Activated naive CD4-positive, alpha-beta T cell treated with anti-CD3 and anti-CD28 coated beads, Interleukin-2, amount 50 U/mL, for 16 hours (primary cell): ENCODE data around the gene CTPS1.

Experiments
- DNase-seq: peaks from one replicate; pipeline ENCODE4 v3.0.0-alpha.2; 2020

CTPS1 gene

DNA sequence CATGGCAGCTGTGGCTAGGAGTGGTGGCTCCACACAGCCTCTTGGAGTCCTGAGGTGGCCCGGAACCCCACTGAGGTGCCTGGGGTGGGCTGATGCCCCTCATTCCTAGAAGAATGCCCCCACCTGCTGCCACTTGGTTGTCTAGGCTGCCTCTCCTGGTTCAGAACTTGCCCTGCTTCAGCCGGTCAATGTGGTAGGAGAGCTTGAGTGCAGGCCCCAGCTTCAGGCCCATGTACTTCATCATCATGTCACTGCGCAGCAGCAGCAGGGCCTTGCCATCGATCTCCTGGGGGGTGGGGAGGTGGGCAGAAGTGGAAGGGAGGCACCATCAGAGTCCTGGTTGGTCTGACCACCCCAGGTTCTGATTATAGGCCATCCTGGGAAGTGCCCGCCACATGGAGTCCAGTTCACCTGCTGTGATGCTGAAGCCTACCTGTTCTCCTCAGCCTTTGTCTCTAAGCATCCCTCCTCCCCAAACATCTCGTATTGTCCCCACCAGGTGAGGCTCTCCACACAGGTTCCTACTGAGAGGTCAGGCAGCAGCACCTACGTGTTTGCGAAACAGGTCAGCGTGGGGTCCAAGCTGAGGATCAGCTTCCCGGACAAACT is 48.6 kb downstream of the CTPS1 start:
- no peak for DNase-seq

- no peak for DNase-seq
Measured at GRCh38 chr1:41030872-41031616, 51.5 kb downstream of the CTPS1 start.

DNA sequence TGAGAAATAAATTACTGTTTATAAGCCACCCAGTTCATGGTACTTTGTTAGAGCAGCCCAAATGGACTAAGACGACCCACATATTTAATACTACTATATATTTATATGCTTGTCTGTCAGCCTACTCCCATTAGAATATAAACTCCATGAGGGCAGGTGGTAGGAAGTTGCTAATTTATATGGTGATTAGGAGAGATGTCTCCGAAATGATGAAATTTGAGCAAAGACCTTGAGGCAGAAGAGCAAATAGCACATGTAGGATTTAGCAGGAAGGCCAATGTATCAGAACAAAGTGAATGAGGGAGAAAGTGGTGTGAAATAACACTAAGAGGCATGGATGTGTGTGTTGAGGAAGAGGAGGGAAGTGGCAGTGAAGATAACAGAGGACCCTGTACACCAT is 52.7 kb downstream of the CTPS1 start:
- no peak for DNase-seq

- DNase-seq, result no peak
Measured at GRCh38 chr1:41033272-41033671, 53.8 kb downstream of the CTPS1 start.

- DNase-seq, result no peak
Measured at GRCh38 chr1:41037116-41037903, 57.8 kb downstream of the CTPS1 start.

DNA sequence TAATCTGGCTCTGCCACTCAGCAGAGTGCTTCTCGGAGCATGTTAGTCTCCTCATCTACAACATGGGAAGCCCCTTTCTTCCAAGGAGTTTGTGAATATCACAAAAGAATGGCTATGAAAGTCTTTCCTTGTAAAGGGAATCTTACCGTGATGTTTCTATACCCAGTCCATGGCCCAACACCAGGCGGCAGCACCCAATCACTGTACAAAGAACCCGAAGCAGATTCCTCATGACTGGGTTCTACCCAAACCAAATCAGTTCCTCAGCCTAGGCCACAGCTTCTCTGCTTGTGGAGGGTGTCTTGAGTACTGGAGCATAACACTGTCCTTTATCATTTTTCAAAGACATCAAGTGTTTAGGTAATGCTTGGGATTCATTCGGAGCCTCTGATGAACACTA is 58.6 kb downstream of the CTPS1 start:
- DNase-seq, result no peak

DNA sequence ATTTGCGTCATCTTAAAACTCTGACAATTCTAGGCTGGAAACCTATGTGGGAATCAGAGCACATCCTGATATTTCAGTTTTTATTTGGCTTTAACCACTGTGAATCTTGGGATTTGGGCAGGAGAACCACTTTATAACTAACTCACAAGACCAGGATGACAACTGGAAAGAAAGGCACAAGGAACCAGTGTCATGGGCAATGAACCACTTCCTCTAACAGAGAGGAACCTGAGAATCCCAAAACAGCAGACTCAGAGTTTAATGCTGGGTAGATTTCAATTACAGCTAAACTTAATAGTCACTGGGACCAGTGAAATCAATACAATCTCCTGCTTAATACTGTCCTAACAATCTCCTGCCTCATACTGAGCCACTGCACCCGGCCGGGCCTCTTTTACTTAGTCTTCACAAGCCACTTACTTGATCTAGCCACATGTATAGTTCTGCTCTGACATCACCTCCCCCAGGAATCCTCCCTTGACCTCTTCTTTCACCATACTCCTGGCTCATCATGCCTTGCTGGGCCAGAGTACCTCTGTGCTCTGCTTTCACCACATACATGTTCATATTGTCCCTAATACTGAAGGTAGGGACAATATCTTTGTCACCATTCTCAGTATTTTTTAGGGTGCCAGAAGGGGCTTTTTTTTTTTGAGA is 62.2 kb downstream of the CTPS1 start:
- DNase-seq, result no peak

DNA sequence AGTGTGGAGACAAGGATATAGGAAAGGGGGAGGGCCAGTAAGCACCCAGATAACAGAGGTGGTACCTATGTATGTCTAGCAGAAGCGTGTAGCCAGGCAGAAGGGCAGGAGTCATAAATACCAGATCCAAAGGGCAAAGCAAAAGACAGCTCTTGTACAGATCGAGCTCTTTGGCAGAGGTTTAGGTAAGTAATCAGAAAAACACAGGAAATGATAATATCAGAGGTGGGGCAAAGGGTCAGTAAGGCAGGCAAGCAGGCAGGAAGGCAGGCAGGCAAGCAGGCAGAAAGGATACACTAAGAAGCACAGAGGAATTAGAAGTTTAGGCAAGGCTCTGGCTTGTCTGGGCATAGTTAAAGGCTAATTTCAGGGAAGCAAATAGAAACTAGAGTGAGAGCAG is 64.7 kb downstream of the CTPS1 start:
- no peak for DNase-seq

DNA sequence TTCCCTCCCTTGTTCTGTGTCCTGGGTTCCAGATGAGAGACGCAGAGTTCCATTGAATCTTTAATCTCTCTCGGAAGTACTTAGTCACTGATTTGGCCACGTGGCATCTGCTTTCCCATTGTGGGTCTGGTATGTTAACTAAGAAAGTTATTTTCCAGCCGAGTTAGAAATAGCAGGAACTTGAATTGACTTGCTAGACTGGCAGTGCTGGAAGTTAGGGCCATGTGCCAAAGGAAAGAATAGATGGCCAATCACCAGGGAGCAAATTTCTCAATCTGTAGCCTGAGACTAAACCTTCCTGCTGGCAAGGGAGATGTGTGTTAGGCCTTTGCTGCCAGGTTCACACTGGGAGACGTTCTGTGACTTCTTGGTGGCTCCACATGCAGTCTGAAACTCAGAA is 66.2 kb downstream of the CTPS1 start:
- DNase-seq, result no peak

DNA sequence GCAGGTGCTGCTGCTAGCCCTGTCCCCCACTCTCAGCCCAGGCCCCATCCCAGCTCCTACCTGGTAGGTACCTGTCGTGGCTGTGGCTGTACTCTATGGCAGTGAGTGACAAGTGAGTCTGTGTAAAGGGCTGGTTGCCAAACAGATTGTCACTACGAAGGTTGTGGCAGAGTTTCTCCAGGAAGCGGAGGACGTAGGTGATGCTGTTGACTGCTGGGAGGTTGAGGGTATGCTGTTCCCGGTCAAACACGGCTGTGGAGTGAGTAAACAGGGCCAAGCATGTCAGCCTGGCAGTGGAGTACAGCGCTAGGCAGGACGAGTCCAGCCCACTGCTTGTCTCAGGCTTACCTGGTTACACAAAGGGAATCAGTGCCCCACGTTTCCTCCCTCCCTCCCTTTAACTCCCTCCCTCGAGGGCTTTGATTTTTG is 66.9 kb downstream of the CTPS1 start:
- DNase-seq, result no peak

GRCh38 chr1:41048540-41048939 is 69.0 kb downstream of the CTPS1 start:
- no peak for DNase-seq

DNA sequence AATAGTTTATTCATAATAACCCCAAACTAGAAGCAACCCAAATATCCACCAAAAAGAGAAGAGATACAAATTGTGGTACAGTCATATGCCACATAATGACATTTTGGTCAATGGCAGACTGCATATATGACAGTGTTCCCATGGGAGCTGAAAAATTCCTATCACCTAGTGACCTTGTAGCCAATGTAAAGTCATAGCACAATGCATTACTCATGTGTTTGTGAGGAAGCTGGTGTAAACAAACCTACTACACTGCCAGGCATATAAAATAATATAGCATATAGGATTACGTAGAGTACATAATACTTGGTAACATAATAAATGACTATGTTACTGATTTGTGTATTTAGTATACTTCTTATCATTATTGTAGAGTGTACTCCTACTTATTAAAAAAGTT is 71.5 kb downstream of the CTPS1 start:
- DNase-seq, result no peak

DNA sequence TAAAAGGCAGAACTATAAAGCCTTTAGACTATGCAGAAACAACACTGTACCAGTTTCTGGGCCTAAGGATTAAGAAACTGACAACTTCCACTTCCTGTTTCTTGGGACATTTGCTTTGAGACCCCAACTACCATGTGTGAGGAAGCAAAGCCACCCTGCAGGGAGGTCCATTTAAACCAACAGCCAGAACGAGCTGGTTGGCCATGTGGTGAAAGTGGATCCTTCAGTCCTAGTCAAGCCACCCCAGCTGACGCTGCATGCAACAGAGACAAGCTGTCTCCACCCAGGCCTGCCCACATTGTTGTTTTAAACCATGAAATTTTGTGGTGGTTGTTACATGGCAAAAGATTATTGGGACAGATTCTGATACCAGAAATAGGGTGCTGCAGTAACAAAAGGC is 73.8 kb downstream of the CTPS1 start:
- no peak for DNase-seq

DNA sequence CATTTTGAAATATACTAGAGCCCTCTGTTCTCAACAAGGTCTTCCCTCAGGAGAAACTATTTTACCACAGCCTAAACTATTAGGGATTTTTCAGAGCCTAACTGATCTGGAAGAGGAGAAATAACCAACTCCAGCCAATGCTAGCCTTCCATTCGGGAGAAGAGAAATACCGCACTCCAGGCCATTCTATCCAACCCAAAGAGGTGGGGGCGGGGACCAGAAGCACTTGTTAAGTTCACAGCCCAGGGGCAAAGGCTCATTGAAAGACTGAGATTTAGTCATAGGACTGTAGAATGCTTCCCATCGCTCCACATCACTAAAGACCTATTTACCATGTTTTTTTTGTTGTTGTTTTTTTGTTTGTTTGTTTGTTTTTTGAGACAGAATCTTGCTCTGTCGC is 77.4 kb downstream of the CTPS1 start:
- no peak for DNase-seq
